Measurements from ENCODE around the gene ATXN7L2.

The ATXN7L2 gene

DNA sequence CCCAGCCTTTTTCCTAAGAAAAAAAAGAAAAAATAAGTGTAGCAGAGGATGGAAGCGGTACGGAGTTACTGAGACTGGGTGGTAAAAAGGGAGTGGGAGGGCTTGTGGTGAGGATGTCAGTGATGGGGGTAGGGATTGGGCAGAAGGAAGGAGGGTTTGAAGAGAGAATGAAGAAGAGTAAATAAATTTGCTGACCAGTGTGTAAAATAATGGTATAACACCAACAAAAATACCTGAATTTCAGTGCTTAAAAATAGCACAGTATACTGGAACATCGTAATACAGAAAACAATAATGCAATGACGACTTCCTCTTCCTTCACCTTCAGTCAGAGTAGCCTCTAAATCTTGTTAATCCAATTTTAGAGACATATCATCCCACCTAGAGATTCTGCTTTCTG is 36.2 kb upstream of the ATXN7L2 start:
- no peak for DNase-seq (ENCODE audit: low read depth)
- no peak overlapping the region for H3K4me3 ChIP-seq (ENCODE audit: control insufficient read depth, low read depth, low read length)
- TF ChIP-seq, protein P1, sequence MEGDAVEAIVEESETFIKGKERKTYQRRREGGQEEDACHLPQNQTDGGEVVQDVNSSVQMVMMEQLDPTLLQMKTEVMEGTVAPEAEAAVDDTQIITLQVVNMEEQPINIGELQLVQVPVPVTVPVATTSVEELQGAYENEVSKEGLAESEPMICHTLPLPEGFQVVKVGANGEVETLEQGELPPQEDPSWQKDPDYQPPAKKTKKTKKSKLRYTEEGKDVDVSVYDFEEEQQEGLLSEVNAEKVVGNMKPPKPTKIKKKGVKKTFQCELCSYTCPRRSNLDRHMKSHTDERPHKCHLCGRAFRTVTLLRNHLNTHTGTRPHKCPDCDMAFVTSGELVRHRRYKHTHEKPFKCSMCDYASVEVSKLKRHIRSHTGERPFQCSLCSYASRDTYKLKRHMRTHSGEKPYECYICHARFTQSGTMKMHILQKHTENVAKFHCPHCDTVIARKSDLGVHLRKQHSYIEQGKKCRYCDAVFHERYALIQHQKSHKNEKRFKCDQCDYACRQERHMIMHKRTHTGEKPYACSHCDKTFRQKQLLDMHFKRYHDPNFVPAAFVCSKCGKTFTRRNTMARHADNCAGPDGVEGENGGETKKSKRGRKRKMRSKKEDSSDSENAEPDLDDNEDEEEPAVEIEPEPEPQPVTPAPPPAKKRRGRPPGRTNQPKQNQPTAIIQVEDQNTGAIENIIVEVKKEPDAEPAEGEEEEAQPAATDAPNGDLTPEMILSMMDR (conservative IDR thresholded peaks at IDR 0.05; ENCODE audit: control insufficient read depth, insufficient read depth, low read depth, low read length), result no peak

DNA sequence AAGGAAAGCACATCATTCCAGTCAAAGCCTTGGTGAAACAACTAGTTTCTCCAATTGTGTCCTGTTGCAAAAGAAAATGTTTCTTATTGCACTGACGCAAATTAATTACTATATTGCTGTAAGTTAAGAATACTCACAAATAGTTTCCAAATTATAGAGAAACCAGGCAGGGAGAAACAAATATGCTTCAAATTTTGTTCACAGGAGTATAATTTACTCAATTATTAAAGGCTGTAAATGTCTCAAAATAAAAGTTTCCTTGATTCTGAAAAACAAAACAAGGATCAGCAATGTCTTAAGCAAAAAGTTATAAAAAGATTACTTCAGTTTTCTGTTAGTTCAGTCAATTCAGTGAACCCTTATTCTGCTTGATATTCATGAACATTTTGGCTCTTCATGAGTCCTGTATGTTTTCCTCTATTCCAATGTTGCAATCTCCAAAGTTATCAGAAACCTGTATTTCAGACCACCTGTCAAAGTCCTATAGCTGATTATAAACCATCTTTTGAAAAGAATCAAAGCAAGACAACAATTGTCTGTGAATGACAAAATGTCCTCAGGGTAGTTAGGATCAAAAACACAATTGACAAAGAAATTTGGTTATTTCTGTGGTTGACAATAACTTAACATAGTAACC is 29.1 kb upstream of the ATXN7L2 start:
- DNase-seq (ENCODE audit: low read depth), result peak; percentile 10
- H3K4me3 ChIP-seq (ENCODE audit: control insufficient read depth, low read depth, low read length), result no peak overlapping the region
- TF ChIP-seq, protein P1 (conservative IDR thresholded peaks at IDR 0.05; ENCODE audit: control insufficient read depth, insufficient read depth, low read depth, low read length), result no peak

DNA sequence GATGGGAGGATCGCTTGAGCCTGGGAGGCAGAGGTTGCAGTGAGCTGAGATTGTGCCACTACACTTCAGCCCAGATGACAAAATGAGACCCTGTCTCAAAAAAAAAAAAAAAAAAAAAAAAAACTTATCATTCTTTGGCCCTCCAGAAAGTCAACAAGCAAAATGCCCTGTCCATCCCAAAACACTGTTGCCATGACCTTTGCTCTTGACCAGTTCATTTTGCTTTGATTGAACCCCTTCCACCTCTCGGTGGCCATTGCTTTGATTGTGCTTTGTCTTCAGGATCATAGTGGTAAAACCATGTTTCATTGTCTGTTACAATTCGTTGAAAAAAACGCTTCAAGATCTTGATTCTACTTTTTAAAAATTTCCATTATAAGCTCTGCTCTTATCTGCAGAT is 25.9 kb upstream of the ATXN7L2 start:
- TF ChIP-seq, protein P1 (conservative IDR thresholded peaks at IDR 0.05; ENCODE audit: control insufficient read depth, insufficient read depth, low read depth, low read length), result no peak
- H3K4me3 ChIP-seq (ENCODE audit: control insufficient read depth, low read depth, low read length), result no peak overlapping the region
- no peak for DNase-seq (ENCODE audit: low read depth)

DNA sequence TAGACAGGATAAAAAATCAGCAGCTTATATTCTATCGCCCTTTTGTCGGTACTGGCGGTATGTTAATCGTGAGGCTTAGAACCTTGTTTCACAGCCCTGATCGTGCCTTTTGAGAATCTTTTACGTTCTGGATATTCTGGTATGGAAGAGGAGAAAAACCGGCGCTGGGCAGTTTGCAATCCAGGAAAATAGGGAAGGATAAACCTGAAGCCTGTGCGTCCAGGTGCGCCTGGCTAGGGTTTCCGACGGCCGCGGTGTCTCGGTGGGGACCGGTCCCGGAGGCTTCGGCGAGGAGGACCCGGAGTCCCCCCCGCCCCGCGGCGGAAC is 17.6 kb upstream of the ATXN7L2 start:
- peak; percentile 5 for DNase-seq (ENCODE audit: low read depth)
- peak overlapping the region; percentile 48 for H3K4me3 ChIP-seq (ENCODE audit: control insufficient read depth, low read depth, low read length)
- TF ChIP-seq, protein P1 (conservative IDR thresholded peaks at IDR 0.05; ENCODE audit: control insufficient read depth, insufficient read depth, low read depth, low read length), result no peak

DNA sequence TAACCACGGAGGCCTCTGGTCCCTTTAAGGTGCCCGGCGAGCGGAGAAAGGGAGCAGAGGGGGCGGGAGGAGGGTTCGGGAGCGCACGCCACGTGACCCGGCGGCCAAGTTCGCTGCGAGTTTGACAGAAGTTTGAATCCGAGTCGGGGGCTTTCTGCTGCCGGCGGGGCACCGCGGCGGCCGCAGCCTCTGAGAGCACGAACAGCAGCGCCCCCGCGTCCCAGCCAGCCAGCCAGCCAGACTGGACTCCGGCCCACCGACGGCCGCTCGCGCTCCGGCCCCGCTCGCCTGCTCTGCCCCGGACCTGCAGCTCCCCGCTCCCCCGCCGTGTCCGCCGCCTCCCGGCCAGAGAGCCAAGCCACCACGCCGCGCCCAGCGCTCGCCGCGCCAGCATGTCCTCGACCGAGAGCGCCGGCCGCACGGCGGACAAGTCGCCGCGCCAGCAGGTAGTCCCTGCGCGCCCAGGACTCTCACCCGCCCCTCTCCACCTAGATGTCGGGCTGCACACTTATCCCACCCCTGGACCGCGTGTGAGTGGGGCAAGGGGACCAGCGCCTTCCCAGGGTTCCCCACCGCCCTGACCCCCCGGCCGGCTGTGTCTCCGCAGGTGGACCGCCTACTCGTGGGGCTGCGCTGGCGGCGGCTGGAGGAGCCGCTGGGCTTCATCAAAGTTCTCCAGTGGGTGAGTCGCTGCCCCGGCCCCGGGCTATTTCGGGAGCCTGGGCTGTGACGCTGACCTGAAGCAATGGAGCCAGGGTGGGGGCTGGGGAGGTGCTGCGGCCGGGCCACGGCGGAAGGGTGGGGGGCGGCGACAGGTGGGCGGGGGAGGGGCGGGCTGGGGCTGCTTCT is 17.0 kb upstream of the ATXN7L2 start, which contains the start of gene SYPL2:
Gene SYPL2, plus strand, starts transcription at position 95 of the 849 bp plus-strand sequence. Its CDS starts 298 bp downstream, at position 393.
- DNase-seq (ENCODE audit: low read depth), result peak; percentile 20
- TF ChIP-seq, protein P1 (conservative IDR thresholded peaks at IDR 0.05; ENCODE audit: control insufficient read depth, insufficient read depth, low read depth, low read length), result no peak
- peak within 1 kb of the TSS; percentile 48 for H3K4me3 ChIP-seq (ENCODE audit: control insufficient read depth, low read depth, low read length)

DNA sequence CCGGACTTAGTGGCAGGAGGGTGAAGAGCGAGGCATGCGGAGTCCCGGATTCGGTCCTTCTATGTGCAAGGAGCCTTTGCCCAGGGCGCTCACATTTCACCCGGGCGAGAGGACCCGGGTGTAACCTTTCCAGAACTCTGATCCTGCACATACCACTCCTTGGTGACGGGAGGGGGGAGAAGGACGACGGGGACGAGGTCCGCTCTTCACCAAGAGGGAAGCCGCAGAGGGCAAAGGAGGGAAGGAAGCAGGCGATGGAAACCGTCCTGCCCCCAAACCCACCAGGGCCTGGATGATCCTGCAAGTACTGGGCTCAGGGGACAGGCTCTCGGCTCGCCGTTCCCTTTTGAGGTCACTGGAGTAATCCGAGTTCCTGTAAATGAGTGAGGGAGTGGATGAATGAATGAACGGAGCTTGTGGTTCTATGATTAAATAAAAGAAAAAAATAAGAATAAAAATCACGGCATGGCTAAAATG is 16.4 kb upstream of the ATXN7L2 start:
- DNase-seq (ENCODE audit: low read depth), result no peak
- H3K4me3 ChIP-seq (ENCODE audit: control insufficient read depth, low read depth, low read length), result no peak overlapping the region
- TF ChIP-seq, protein P1 (conservative IDR thresholded peaks at IDR 0.05; ENCODE audit: control insufficient read depth, insufficient read depth, low read depth, low read length), result no peak

Measured in fibroblast of mammary gland (primary cell).